NCI-H510A (cell line): Measurements from ENCODE around the gene CAMK2B.

ENCODE experiments used
- DNase-seq: peaks from one replicate; lab custom pipeline; 2025; lab: John Stamatoyannopoulos, UW

The CAMK2B gene

GRCh38 chr7:44286618-44287487 is 38.5 kb downstream of the CAMK2B start:
- no peak for DNase-seq

GRCh38 chr7:44286182-44286617 is 39.2 kb downstream of the CAMK2B start:
- DNase-seq, result no peak

- DNase-seq, result no peak
These were observed 39.8 kb downstream of the CAMK2B start for GRCh38 chr7:44285561-44285960.

GRCh38 chr7:44284881-44285541 is 40.4 kb downstream of the CAMK2B start:
- no peak for DNase-seq

- DNase-seq, result no peak
These were observed 41.2 kb downstream of the CAMK2B start for GRCh38 chr7:44284216-44284615.

GRCh38 chr7:44283381-44284211 is 41.8 kb downstream of the CAMK2B start:
- no peak for DNase-seq

- DNase-seq, result no peak
These were observed 42.7 kb downstream of the CAMK2B start for GRCh38 chr7:44282601-44283171.

GRCh38 chr7:44281811-44282600 is 43.4 kb downstream of the CAMK2B start:
- no peak for DNase-seq

GRCh38 chr7:44280993-44281721 is 44.2 kb downstream of the CAMK2B start:
- DNase-seq, result no peak

- no peak for DNase-seq
These were observed 44.8 kb downstream of the CAMK2B start for GRCh38 chr7:44280636-44280992.

GRCh38 chr7:44279731-44280505 is 45.5 kb downstream of the CAMK2B start:
- DNase-seq, result no peak

GRCh38 chr7:44279286-44279685 is 46.1 kb downstream of the CAMK2B start:
- DNase-seq, result no peak

GRCh38 chr7:44278451-44279161 is 46.8 kb downstream of the CAMK2B start:
- no peak for DNase-seq

GRCh38 chr7:44277851-44278250 is 47.5 kb downstream of the CAMK2B start:
- no peak for DNase-seq

- no peak for DNase-seq
These were observed 48.0 kb downstream of the CAMK2B start for GRCh38 chr7:44277391-44277790.

- no peak for DNase-seq
These were observed 48.7 kb downstream of the CAMK2B start for GRCh38 chr7:44276571-44277221.

- DNase-seq, result no peak
These were observed 49.3 kb downstream of the CAMK2B start for GRCh38 chr7:44275957-44276570.

- DNase-seq, result no peak
These were observed 50.2 kb downstream of the CAMK2B start for GRCh38 chr7:44275146-44275545.
